HepG2 (cell line): ENCODE results near the gene TRA2B. TPM values are rescaled to one million over a fixed set of nuclear protein-coding genes. Genes with fewer than 3 reads are reported as not detected.

ENCODE experiments used
- ATAC-seq: fragments of 200-7000 bp; cut with Tn5 transposase; 3 replicates; pipeline ENCODE4 v1.9.1; 2020; ENCODE audit warnings: mild to moderate bottlenecking, moderate library complexity
- BruUV-seq: library from RNA; stranded (reverse); fragments of 400-500 nt; replicated peaks from 2 replicates; lab custom pipeline; 2021; lab: Mats Ljungman, UMichigan
- CTCF ChIA-PET: fragments of 300-600 bp; formaldehyde crosslinking; extraction: SDS; loops from one replicate; lab custom pipeline; 2021; ENCODE audit warnings: low total read pairs, inconsistent platforms, low intra/inter-chr PET ratio; lab: Yijun Ruan, JAX
- POLR2A ChIA-PET: fragments of 350-600 bp; sonication (Branson Sonifier 250); formaldehyde crosslinking; loops from one replicate; lab custom pipeline; 2020; ENCODE audit warnings: antibody characterized with exemption, inconsistent platforms; lab: Yijun Ruan, JAX
- DNase-seq: peaks from one replicate; pipeline ENCODE4 v3.0.0-alpha.2; 2015; ENCODE audit warnings: low spot score
- FAIRE-seq: peaks from 3 replicates; lab custom pipeline; 2011; peaks lifted over from hg19 to GRCh38; lab: Jason Lieb, UNC
- H2AFZ ChIP-seq: one replicate; pipeline ENCODE4 v1.6.1; 2011; ENCODE audit warnings: low read length, inconsistent platforms
- H3K27ac ChIP-seq: fragments of 300-600 bp; 3 replicates; pipeline ENCODE4 v1.8.0; 2011; ENCODE audit warnings: mixed run types, mild to moderate bottlenecking, mixed read lengths, low read length, inconsistent platforms; ENCODE audit not compliant: insufficient read depth; ENCODE audit errors: extremely low read length
- H3K27me3 ChIP-seq, 2 experiments: fragments of 200-600 bp in 1 of 2; 2 replicates in 1 of 2; 3 replicates in 1 of 2; pipeline versions ENCODE4 v1.6.0 to v1.8.0; 2011; ENCODE audit warnings: low read length in 2 of 2, mild to moderate bottlenecking in 2 of 2, moderate library complexity in 2 of 2, inconsistent platforms in 1 of 2; ENCODE audit not compliant: insufficient read depth in 2 of 2, control insufficient read depth in 1 of 2
- H3K36me3 ChIP-seq, 2 experiments: fragments of 200-600 bp in 1 of 2; replicated peaks in 1 of 2; 2 replicates in 1 of 2; 3 replicates in 1 of 2; pipeline versions ENCODE4 v1.5.1 to v1.8.0; 2011; ENCODE audit warnings: low read length in 2 of 2, inconsistent platforms in 1 of 2; ENCODE audit not compliant: insufficient read depth in 2 of 2, control insufficient read depth in 1 of 2
- H3K4me1 ChIP-seq: 2 replicates; pipeline ENCODE4 v1.5.1; 2012; ENCODE audit warnings: low read length, inconsistent platforms; ENCODE audit not compliant: insufficient read depth
- H3K4me2 ChIP-seq: 2 replicates; pipeline ENCODE4 v1.6.0; 2011; ENCODE audit warnings: low read depth, low read length, inconsistent platforms
- H3K4me3 ChIP-seq, 3 experiments: fragments of 200-600 bp in 1 of 3; sonication (generic), shearing (Covaris generic) in 1 of 3; replicated peaks in 1 of 3; 2 replicates each; pipeline ENCODE4 v1.5.1; 2011 to 2016; ENCODE audit warnings: low read length in 3 of 3, inconsistent platforms in 2 of 3, low read depth in 2 of 3, mild to moderate bottlenecking in 2 of 3, control low read depth in 1 of 3, mixed read lengths in 1 of 3; ENCODE audit not compliant: insufficient read depth in 1 of 3
- H3K79me2 ChIP-seq: one replicate; pipeline ENCODE4 v1.6.1; 2011; ENCODE audit warnings: low read length, inconsistent platforms; ENCODE audit not compliant: insufficient read depth
- H3K9ac ChIP-seq: 2 replicates; pipeline ENCODE4 v1.6.0; 2011; ENCODE audit warnings: mild to moderate bottlenecking, low read depth, low read length, inconsistent platforms; ENCODE audit not compliant: insufficient read depth
- H3K9me3 ChIP-seq: 2 replicates; pipeline ENCODE4 v1.5.1; 2012; ENCODE audit warnings: mild to moderate bottlenecking, low read length
- H4K20me1 ChIP-seq: 2 replicates; pipeline ENCODE4 v1.6.0; 2011; ENCODE audit warnings: inconsistent platforms, mild to moderate bottlenecking, low read length, moderate library complexity; ENCODE audit not compliant: insufficient read depth
- KDM5B ChIP-seq: sonication (generic); formaldehyde crosslinking; IDR thresholded peaks from 2 replicates; pipeline ENCODE4 v1.4.0; 2020; ENCODE audit warnings: missing genetic modification reagents, mild to moderate bottlenecking, borderline replicate concordance
- MEF2D ChIP-seq: sonication (generic); formaldehyde crosslinking; IDR thresholded peaks from 2 replicates; pipeline ENCODE4 v1.5.1; 2020; ENCODE audit warnings: mild to moderate bottlenecking, missing genetic modification reagents
- MLX ChIP-seq: IDR thresholded peaks from 2 replicates; pipeline ENCODE4 v1.6.1; 2016
- POLR2AphosphoS5 ChIP-seq: IDR thresholded peaks from 2 replicates; pipeline ENCODE4 v1.6.1; 2012; ENCODE audit warnings: low read depth, low read length
- RBAK ChIP-seq: sonication (generic); formaldehyde crosslinking; IDR thresholded peaks from 2 replicates; pipeline ENCODE4 v1.5.1; 2020; ENCODE audit warnings: mild to moderate bottlenecking, missing genetic modification reagents
- SALL2 ChIP-seq: sonication (generic); formaldehyde crosslinking; IDR thresholded peaks from 2 replicates; pipeline ENCODE4 v1.8.1; 2023; ENCODE audit warnings: mild to moderate bottlenecking, missing genetic modification reagents, inconsistent platforms
- SIX1 ChIP-seq: sonication (generic); formaldehyde crosslinking; IDR thresholded peaks from 2 replicates; pipeline ENCODE4 v1.4.0; 2020; ENCODE audit warnings: missing genetic modification reagents, borderline replicate concordance
- SMAD3 ChIP-seq: sonication (generic); formaldehyde crosslinking; IDR thresholded peaks from 2 replicates; pipeline ENCODE4 v1.4.0; 2020; ENCODE audit warnings: missing genetic modification reagents
- SNAPC2 ChIP-seq: sonication (generic); formaldehyde crosslinking; IDR thresholded peaks from 2 replicates; pipeline ENCODE4 v1.8.1; 2022; ENCODE audit warnings: mild to moderate bottlenecking, missing genetic modification reagents
- ZC3H13 ChIP-seq: sonication (generic); formaldehyde crosslinking; IDR thresholded peaks from 2 replicates; pipeline ENCODE4 v1.8.1; 2023; ENCODE audit warnings: mild to moderate bottlenecking, missing genetic modification reagents, moderate library complexity
- ZFP1 ChIP-seq: IDR thresholded peaks from 2 replicates; pipeline ENCODE4 v1.6.1; 2016
- ZNF274 ChIP-seq: sonication (generic); formaldehyde crosslinking; IDR thresholded peaks from 2 replicates; pipeline ENCODE4 v1.5.1; 2020; ENCODE audit warnings: mild to moderate bottlenecking, missing genetic modification reagents
- WGBS: methylation state at CpG from one replicate; pipeline ENCODE4 v1.1.6; 2017; ENCODE audit warnings: low lambda C conversion rate; 5-methylcytosine and 5-hydroxymethylcytosine counted together
- in situ Hi-C: cut with HindIII; loops from 2 replicates; pipeline ENCODE4 v1.10.0; 2017; ENCODE audit warnings: low pct_unique_long_range_greater_than_20kb; ENCODE audit not compliant: extremely low pct_ligation_motif_present
- intact Hi-C: fragments of 100-400 bp; cut with micrococcal nuclease; formaldehyde crosslinking; loops from one replicate; pipeline ENCODE4 v1.10.0; 2022; ENCODE audit not compliant: unreplicated experiment
- polyA plus RNA-seq, 8 experiments: library from polyadenylated mRNA; depleted of rRNA in 3 of 8; stranded (reverse) in 7 of 8; unstranded in 1 of 8; fragments of >200 nt; fragmentation: Illumina TruSeq in 4 of 8; extraction: Trizol in 4 of 8; gene quantifications; 2 replicates each; pipeline versions ENCODE4 v1.2.1 to v1.2.3, GENCODE V29; 2011 to 2016; ENCODE audit warnings: low read depth in 4 of 8, missing spikeins in 1 of 8, mixed read lengths in 1 of 8; ENCODE audit not compliant: insufficient read depth in 1 of 8
- total RNA-seq, 5 experiments: library from RNA; depleted of rRNA; stranded (reverse); fragments of >200 nt; fragmentation: Illumina TruSeq; extraction: Trizol; gene quantifications; 2 replicates each; pipeline ENCODE4 v1.2.3, GENCODE V29; 2016; ENCODE audit warnings: low read depth in 1 of 5

TRA2B gene
- total and polyA plus RNA-seq, 2 of the 13 experiments (the other 11 are each of a cell fraction or from before 2014, with no cell fraction given) = 105 to 241 TPM

- H4K20me1 ChIP-seq = no peaks in the 10 kb centered on the region
- H3K27ac ChIP-seq = no peak overlapping the region
- intact Hi-C loops (no loop called here), in situ Hi-C loops (no loop called here)
- H3K9me3 ChIP-seq = no peaks in the 10 kb centered on the region
- no peaks in the 10 kb centered on the region for H3K79me2 ChIP-seq
- 50% methylated on average over 4 of the region's 4 CpGs for WGBS
- no peaks in the 10 kb centered on the region for H3K4me1 ChIP-seq
- ChIA-PET CTCF (no interaction called here), POLR2A (interaction anchor here (0.6 kb wide), 1 partner anchor 37 kb away, joined by 3 read pairs; no protein-coding TSS in a partner anchor)
- no TSS peak for BruUV-seq
- peaks cover 0 to 16% of the 10 kb centered on the region in 2 experiments; a peak in 2 of 5 replicates for H3K27me3 ChIP-seq
- H3K4me3 ChIP-seq = no peak overlapping the region
- H3K9ac ChIP-seq = no peak overlapping the region
- FAIRE-seq (no peak), ATAC-seq (no peak; the same call in 2 of the 3 replicates), DNase-seq (no peak)
- no peak overlapping the region for H2AFZ ChIP-seq
- no peak overlapping the region for H3K4me2 ChIP-seq
- no peaks in the 10 kb centered on the region for H3K36me3 ChIP-seq
- TF ChIP-seq MLX = no peak
- TF ChIP-seq, all 625 proteins: peak for 0
Observed at GRCh38 chr3:185881926-185882325, 55.9 kb downstream of the TRA2B start.

GRCh38 chr3:185880600-185880999 lies 57.2 kb downstream of the TRA2B start:
- CTCF ChIA-PET = no interaction called here
- in situ Hi-C loops = no loop called here
- Histone ChIP-seq H3K9me3 (no peaks in the 10 kb centered on the region), H3K4me1 (no peaks in the 10 kb centered on the region), H3K36me3 (no peaks in the 10 kb centered on the region), H3K27me3 (peaks cover 0 to 16% of the 10 kb centered on the region in 2 experiments; a peak in 2 of 5 replicates), H3K4me2 (no peak overlapping the region), H3K9ac (no peak overlapping the region), H3K4me3 (no peak overlapping the region), H4K20me1 (no peaks in the 10 kb centered on the region), H3K27ac (no peak overlapping the region), H2AFZ (no peak overlapping the region), H3K79me2 (no peaks in the 10 kb centered on the region)
- WGBS = 67% methylated on average over 7 of the region's 7 CpGs
- no peak for TF ChIP-seq SNAPC2 (CRISPR knock-in tag)
- no peak for TF ChIP-seq SIX1
- no peak for TF ChIP-seq ZC3H13 (CRISPR knock-in tag)
- TF ChIP-seq SALL2 (CRISPR knock-in tag) = no peak
- TF ChIP-seq SMAD3 (CRISPR knock-in tag) = no peak
- TF ChIP-seq POLR2AphosphoS5 = no peak
- TF ChIP-seq MEF2D = no peak
- no peak for TF ChIP-seq RBAK (CRISPR knock-in tag)
- no peak for TF ChIP-seq ZFP1 (CRISPR knock-in tag)
- TF ChIP-seq KDM5B (CRISPR knock-in tag) = no peak
- TF ChIP-seq ZNF274 (CRISPR knock-in tag) = no peak
- POLR2A ChIA-PET = no interaction called here
- BruUV-seq = no TSS peak
- FAIRE-seq = no peak
- intact Hi-C loops = no loop called here
- no peak for DNase-seq
- ATAC-seq = no peak
